Measurements from ENCODE around the gene SMYD2.
A peak's percentile ranks its signal among the peaks of the same experiment; 100 is the strongest.

SMYD2 gene, protein sequence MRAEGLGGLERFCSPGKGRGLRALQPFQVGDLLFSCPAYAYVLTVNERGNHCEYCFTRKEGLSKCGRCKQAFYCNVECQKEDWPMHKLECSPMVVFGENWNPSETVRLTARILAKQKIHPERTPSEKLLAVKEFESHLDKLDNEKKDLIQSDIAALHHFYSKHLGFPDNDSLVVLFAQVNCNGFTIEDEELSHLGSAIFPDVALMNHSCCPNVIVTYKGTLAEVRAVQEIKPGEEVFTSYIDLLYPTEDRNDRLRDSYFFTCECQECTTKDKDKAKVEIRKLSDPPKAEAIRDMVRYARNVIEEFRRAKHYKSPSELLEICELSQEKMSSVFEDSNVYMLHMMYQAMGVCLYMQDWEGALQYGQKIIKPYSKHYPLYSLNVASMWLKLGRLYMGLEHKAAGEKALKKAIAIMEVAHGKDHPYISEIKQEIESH

DNA sequence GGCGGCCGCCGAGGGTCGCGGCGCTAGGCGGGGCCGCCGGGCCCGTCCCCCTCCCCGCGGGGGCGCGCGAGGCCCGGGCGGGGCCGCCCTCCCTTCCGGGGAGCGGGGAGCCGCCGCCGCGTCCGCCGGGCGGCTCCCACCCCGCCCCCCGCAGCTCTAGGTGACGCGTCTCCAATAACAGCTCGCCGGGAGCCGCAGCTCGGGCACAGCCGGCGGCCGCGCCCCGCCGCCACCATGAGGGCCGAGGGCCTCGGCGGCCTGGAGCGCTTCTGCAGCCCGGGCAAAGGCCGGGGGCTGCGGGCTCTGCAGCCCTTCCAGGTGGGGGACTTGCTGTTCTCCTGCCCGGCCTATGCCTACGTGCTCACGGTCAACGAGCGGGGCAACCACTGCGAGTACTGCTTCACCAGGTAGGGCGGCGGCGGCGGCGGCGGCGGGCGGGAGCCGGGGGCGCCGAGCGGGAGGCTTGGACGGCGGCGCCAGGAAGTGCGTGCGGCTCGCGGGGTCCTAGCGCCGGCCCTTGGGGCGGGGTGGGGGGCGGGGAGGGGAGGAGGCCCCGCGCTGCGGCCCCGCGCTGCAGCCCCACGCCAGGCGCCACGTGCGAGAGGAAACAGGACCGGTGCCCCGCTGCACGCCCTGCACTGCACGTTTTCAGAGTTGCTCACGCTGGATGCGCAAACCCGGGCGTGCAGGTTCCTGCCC, at the start of gene SMYD2:
Gene SMYD2, plus strand, starts transcription at position 139 of the 699 bp plus-strand sequence. Its CDS starts 96 bp downstream, at position 235.
- peak; percentile 80 for DNase-seq (ENCODE audit: low spot score)

DNA sequence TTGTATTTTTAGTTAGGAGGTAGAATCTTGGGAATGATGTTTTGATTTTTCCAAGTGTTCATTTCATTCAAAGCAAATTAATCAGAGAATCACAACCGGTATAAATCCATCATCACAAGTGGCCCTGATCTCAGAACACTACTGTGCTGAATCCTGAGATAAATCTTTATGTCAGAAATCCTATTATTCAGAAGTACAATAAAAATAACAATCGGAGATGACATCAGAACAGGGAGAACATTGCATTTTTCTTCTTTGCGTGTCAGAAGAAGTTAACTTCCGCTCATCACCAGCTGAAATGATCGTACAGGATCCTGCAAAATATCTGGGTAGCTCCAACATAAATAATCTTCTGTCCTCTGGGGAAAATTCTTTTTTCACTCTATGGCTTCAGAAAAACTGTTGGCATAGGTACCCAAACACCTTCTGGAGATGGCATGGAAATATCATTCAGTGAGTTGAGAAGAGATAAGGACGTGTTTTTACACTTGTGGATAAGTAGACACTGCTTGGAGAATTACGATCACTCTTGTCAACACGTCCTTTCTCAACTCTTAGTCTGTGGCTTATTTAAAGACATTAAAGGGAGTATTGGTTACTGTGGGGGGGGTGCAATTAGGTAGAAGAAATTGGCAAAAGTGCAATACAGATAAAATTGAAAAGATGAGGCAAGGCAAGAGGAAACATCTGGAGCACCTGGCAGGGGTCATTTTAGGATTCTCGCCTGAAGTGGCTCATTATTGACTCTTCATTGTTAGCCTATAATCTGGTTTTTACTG, 46.9 kb upstream of the SMYD2 start:
- no peak for DNase-seq (ENCODE audit: low spot score)

DNA sequence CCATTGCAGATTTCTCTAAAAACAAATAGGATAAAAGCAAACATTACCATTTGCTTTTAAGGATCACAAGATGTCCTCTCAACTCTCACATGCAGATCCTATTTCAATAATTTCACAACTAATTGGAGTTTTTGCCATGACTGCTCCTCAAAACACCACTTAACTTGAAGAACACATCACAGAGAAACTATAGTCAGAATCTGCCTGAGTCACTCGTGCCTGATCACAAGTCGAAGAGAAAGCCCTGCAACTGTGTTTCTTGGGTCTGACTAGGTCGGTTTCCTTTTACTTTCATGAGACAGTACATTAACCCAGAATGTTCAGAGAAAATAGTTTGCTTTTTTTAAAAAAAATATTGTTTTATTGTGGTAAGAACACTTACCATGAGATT, 46.3 kb upstream of the SMYD2 start:
- no peak for DNase-seq (ENCODE audit: low spot score)

DNA sequence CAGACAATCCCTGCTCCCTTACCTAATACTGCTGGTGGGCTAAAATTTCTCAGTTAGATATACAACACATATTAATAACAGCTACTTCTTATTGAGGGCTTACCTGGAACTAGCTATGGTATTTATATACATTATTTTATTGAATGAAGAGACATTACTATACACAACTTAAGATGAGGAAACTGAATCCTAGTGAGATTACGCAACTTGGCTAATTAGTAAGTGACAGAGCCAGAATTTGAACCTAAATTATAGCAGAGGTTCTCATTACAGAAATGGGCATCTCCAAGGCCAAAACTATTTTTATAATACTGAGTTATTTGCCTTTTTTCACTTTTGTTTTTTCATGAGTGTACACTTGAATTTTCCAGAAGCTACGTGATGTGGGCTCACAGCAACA, 44.5 kb upstream of the SMYD2 start:
- DNase-seq (ENCODE audit: low spot score): no peak

DNA sequence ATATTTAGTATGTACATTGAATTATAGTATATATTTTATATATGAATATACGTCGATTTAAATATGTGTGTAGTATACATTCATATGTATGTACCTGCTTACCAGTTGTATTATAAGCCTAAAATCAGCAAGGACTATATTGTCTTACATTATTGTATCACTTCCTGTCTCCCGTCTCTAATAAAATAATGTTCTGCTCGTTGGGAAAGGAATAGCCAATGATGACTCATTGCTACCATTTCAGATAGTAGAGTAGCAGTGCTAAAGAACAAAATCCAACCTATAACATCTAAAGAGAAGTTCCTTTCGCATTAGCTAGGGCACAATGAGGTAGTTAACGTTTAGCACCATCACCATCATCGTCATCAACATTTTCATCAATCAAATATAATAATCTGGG, 39.9 kb upstream of the SMYD2 start:
- DNase-seq (ENCODE audit: low spot score): no peak

DNA sequence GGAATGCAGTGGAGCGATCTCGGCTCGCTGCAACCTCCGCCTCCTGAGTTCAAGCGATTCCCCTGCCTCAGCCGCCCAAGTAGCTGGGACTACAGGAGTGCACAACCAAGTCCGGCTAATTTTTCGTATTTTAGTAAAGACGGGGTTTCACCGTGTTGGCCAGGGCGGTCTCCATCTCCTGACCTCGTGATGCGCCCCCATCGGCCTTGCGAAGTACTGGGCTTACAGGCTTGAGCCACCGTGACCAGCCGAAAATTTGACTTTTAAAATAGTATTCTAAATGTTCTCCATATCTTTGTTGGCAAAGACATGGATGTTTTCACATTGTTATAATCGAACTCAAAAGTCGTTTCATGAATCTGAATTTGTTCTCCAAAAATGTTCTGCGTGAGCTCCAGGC, 36.7 kb upstream of the SMYD2 start:
- DNase-seq (ENCODE audit: low spot score): no peak

DNA sequence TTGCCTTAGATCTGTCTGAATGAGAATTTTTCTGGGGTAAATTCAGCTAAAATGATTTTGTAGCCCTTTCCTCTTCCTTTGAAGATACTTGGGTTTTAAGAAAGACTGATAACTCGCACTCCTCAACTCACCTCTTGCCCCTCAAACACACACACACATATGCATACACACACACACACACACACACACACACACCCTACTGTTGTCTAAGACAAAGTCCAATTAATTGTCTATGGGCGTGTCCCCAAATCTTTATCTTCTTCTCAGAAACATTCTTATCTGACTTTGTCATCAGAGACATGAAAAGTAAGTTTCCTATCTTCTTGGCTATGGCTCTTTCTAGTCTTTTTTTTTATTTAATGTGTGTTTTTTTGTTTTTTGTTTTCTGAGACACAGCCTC, 36.1 kb upstream of the SMYD2 start:
- no peak for DNase-seq (ENCODE audit: low spot score)

DNA sequence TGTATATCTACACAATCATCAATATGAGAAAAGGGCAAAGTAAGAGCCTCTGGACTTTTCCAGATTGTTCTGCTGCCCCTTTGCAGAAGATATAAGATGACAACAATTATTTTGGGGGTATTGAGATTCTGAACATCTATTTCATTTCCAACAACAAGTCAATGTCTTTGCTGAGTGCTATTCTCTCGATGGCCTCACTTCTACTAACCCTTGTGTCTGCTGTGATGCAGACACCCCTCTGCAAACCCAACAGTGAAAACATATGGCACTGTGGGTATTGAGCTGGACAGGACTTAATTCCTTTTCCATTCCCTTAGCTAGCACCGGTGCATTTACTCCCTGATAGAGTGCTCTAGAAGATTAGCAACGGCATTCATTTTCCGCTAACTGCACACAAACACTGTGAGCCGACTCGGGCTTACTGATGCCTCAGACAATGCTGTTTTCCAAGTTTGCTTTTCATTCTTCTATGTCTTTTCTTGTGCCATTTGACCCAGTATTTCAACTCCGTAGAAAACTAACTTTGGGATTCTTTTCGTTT, 33.4 kb upstream of the SMYD2 start:
- no peak for DNase-seq (ENCODE audit: low spot score)

DNA sequence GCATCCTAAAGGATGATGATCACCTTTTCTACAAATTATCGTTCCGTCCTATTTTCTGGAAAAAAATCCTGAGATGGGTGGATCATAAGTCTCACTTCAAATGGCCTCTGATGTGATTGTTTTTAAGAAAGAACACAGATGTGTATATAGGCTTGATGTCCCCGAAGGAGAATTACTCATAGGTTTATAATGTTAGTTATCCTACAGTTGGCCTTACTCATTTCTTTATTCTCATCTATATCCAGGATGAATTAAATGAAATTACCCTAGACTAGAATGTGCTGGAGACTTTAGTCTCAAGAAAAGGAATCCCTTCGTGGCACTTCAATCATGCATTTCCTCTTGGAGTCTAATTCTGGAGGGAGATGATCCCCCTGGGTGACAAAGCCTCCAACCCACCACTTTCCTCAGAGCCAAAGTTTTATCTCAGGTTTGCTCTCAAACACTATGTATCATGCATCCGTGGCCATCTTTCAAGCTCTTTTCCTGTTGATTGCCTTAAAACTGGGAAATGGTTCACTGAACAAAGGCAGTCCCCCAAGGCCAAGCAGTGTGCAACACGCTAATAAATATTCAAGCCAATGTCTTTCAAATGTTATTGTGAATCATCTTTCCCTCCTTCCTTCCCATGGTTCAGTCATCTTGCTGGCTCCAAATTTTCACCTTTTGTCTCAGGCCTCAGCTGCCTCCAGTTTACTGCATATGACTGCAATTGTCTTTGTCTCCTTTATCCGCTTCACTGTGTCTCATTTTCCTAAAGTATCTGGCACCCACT, 32.5 kb upstream of the SMYD2 start:
- DNase-seq (ENCODE audit: low spot score): no peak

DNA sequence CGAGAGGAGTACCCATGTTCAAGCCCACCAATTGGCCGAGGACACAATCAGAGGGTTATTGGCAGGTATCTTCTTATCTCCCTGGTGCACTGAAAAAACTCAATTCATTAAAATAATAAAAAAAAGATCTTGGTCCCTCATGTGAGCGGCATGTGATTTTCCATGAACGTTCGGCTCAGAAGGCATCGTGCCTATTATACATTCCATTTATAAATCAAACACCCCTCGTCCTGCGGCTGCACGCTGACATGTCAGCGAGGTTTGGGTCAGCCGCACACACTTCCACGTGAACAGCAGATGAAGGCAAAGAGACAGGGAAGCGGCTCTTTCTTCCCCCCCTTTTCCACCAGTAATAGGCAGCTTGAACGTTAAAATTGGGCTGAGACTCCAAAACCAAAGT, 31.3 kb upstream of the SMYD2 start:
- DNase-seq (ENCODE audit: low spot score): no peak

DNA sequence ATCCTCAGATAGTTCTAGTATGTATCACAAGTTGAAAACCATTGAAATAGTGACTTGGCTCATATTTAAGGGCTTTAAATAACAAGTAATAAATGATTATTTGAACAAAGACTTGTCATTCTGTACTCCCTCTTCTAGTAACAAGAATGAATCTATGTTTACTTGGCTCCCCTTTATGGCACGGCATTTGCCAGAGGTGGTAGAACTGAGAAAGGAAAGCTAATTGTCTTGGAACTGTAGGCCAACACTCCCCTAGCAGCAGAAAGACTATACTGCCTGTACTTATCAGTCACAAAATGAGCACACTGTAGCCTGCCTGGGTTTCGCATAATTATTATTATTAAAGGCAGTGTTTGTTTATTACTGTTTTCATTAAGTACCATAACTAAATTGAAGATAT, 29.6 kb upstream of the SMYD2 start:
- DNase-seq (ENCODE audit: low spot score): no peak

DNA sequence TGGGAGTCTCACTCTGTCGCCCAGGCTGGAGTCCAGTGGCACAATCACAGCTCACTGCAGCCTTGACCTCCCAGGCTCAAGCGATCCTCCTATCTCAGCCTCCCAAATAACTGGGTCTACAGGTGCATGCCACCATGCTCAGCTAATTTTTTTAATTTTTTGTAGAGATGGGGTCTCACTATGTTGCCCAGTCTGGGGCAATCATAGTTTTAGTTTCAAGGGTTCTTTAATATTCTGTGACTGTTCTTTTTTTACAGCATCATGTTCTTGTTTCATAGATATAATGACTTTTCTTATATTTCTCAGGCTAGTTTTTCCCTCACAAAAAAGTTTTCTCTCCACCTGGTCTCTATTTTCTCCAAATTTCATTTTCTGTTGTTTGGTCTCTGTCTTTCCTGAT, 25.4 kb upstream of the SMYD2 start:
- no peak for DNase-seq (ENCODE audit: low spot score)

DNA sequence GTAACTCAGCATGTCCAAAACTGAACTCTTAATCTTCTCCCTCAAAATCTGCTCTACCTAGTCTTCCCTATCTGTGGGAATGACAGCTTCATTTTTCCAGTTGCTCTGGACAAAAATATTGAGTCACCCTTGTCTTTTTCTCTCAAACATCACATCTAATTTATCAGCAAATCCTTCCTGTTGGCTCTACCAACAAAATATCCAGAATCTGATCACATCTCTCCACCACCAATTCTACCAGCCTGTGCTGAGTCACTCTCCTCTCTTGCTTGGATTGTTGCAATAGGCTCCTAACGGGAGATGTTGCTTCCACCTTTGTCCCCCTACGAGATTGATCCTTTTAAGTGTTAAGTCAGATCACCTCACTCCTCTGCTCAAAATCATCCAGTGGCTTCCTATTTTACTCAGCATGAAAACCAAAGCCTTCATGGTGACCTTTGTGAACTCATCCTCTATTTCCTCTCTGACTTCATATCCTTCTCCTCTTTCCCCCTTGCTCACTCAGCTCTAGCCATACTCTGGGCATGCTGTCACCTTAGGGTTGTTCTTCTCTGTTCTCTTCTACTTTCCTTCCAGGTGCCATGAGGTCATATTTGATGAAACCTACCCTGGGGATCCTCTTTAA, 21.5 kb upstream of the SMYD2 start:
- DNase-seq (ENCODE audit: low spot score): no peak

DNA sequence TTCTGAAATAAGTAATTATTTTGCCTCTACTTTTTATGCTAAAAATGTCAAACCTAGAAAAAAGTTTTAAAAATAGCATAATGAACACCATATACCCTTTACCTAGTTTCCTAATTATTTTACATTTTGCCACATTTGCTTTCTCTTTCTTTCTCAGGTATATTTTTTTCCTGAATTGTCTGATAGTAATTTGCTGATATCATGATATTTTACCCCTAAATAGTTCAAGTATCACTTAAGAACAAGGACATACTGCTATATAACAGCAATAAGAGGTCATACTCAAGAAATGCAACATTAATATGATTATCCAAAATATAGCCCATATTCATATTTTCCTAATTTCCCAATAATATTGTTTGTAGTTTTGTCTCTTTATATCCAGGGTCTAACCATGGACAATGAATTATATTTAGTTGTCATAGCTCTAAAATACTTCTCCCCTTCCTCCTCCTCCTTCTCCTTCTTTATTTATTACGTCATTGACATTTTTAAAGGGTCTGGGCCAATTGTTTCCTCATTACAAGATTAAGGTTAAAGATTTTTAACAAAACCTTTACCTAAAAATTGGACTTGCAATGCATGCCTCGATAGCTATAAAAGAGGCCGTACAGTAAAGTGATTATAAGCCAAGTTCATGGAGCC, 20.3 kb upstream of the SMYD2 start:
- no peak for DNase-seq (ENCODE audit: low spot score)

DNA sequence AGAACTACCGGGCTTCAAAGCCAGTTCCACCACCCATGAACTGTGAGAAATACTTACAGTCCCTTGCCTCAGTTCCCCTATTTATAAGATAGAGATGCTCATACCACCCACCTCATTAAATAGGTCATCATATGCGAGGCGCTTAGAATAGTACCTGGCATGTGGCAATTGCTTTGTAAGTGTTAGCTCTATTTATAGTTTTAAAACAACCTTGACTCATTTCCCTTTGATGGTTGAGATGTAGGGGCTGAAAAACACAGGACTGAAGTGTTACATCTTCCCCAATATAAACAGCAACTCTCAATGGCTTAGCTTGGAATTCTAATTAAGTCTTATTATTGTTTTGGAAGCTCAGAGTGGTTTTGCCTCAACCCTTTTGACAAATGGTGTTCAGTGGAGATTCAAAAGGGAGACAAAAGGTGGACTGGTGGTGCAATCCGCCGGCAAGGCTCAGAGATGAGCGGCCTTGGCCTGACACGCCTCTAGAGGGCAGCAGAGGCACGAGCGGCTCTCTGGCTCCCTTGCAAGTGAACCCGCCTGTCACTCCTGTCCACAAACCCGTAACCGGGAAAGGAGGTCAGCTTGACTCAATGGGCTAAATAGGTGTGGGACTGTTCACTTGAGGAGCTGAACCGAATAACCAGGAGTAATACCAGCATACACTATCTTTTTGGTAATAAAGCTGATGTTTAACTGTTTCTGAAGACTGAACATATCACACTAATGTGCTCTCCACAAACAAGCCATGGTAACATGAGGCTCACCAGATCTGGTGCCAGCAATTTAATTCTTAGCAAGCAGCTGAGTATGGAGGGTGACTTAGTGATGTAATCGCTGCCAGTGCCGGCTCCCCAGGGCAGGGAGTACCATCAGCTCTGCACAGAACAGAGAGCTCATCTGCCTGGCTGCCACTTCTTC, 19.5 kb upstream of the SMYD2 start:
- DNase-seq (ENCODE audit: low spot score): peak; percentile 79

DNA sequence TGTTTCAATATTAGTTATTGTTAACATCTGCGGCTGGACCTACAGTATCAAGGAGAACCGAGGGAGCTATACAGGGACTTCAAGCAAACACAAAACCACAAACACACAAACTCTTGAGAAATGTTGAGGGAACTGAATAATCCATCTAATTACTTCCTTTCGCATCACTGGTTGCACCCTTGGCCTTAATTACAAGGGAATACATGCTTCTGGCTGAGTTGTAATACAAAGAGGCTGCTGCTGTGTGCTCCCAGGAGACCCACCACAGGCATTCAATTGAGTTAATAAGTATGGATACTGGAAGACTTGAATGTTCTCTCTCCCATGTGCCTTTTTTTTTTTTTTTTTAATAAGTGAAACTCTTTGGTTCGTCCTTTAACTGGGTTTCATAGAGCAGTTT, 16.8 kb upstream of the SMYD2 start:
- no peak for DNase-seq (ENCODE audit: low spot score)

DNA sequence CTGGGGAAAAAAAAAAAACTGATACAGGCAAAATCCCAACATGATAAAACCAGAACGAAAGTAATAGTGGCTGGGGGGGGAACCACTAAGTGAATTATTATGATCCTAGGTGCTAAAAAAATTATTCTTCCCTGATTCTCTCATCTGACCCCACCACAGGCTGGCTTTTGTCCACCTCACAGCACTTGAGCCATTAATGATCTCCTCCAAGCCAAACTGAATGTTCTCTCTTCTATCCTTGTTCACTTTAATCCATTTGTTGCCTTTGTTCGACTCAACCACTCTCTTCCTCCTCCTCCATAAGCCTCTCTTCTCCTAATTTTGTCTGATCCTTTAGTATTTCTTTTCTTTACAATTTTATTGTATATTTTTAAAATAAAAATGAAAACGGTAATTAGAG, 16.0 kb upstream of the SMYD2 start:
- no peak for DNase-seq (ENCODE audit: low spot score)

DNA sequence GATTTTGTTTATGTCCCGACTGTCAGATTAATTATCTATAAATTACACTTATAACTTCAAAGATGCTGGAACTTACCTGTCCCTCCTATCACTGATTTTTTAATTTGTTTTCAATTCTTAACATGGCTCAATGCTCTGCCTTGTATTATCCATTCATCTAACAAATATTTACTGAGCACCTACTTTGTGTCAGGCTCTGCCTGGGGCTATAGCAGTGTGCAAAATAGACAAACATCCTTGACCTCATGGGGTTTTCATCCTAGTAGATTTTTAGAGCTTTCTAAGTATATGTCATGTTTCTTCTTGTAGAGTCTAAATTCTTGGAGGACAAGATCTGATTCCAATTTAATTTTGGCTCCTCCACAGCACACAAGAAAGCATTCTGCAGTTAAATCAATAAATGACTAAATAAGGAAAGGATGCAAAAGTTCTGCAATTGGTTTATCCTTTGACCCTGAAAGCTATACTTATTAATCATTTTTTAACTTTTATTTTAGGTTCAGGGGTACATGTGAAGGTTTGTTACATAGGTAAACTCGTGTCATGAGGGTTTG, 10.8 kb upstream of the SMYD2 start:
- no peak for DNase-seq (ENCODE audit: low spot score)

DNA sequence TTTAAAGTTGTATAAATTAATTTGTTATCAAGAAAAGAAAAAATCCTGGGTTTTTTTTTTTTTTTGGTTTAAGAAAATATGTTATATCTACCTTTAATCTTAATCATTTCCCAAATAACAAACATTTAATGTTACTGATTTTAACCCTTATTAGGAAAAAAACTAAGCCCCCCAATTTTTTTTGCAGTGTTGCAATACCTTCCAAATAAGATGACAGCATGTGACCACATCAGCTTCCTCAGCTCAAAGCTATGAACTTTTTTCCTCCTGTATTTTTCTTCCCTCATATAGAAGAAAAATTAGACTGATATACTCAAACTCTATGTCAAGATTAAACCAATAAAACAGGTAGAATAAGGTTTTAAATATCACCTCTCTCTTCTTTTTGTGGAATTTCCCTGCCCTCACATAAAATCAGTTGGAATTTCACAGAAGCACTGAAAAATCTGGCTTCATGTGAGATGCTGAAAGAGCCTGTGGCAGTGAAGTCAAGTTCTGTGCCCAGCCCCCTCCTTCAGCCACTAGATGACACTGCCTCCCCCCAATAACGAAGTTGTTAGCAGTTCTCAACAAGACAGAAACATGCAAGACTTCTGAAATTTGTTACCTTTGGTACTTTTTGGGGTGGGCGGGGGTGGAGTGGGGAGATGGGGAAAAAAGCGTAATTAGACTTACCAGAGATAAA, 9.6 kb upstream of the SMYD2 start:
- DNase-seq (ENCODE audit: low spot score): peak; percentile 25

All from iPS-NIHi11 (cell line).